SK-N-SH (cell line): Measurements from ENCODE around the gene NAXD. TPM values are rescaled to one million over a fixed set of nuclear protein-coding genes. Genes with fewer than 3 reads are reported as not detected.
A peak's percentile ranks its signal among the peaks of the same experiment; 100 is the strongest.

Experiments
- CTCF ChIA-PET: fragments of 300-600, 350-600 bp; formaldehyde crosslinking; extraction: SDS; loops from one replicate; lab custom pipeline; 2021; lab: Yijun Ruan, JAX
- POLR2A ChIA-PET: fragments of 350-600 bp; sonication (Branson Sonifier 250); formaldehyde crosslinking; extraction: SDS; loops from one replicate; lab custom pipeline; 2020; ENCODE audit warnings: antibody characterized with exemption, inconsistent platforms; lab: Yijun Ruan, JAX
- DNase-seq: peaks from one replicate; pipeline ENCODE4 v3.0.0; 2012
- H2AFZ ChIP-seq: fragments of 200-600 bp; sonication (generic); 2 replicates; pipeline ENCODE4 v1.8.1; 2016; ENCODE audit warnings: antibody characterized with exemption, mild to moderate bottlenecking, low read depth
- H3F3A ChIP-seq: fragments of 200-600 bp; sonication (generic); replicated peaks from 2 replicates; pipeline ENCODE3; 2016; ENCODE audit warnings: antibody characterized with exemption, mild to moderate bottlenecking; ENCODE audit not compliant: insufficient read depth
- H3K27ac ChIP-seq, 2 experiments: fragments of 200-500 bp in 1 of 2; fragments of 200-600 bp in 1 of 2; sonication (Bioruptor generic) in 1 of 2; sonication (generic), shearing (Covaris generic) in 1 of 2; 2 replicates each; pipeline versions ENCODE4 v1.5.1 to v1.6.1; 2014 to 2016; ENCODE audit warnings: low read depth in 2 of 2, inconsistent platforms in 1 of 2, low read length in 1 of 2, mild to moderate bottlenecking in 1 of 2, mixed read lengths in 1 of 2
- H3K27me3 ChIP-seq: fragments of 200-600 bp; sonication (generic), shearing (Covaris generic); 2 replicates; pipeline ENCODE4 v1.6.1; 2016; ENCODE audit warnings: mixed run types; ENCODE audit not compliant: insufficient read depth
- H3K36me3 ChIP-seq, 2 experiments: fragments of 200-500 bp in 1 of 2; fragments of 200-600 bp in 1 of 2; sonication (Bioruptor generic) in 1 of 2; sonication (generic) in 1 of 2; replicated peaks in 1 of 2; 2 replicates each; pipeline versions ENCODE3 to v1.5.1; 2014 to 2016; ENCODE audit warnings: low read length in 1 of 2, mild to moderate bottlenecking in 1 of 2; ENCODE audit not compliant: insufficient read depth in 2 of 2, control insufficient read depth in 1 of 2
- H3K4me1 ChIP-seq, 2 experiments: fragments of 200-500 bp in 1 of 2; fragments of 200-600 bp in 1 of 2; sonication (Bioruptor generic) in 1 of 2; sonication (generic), shearing (Covaris generic) in 1 of 2; 2 replicates each; pipeline versions ENCODE4 v1.5.1 to v1.6.1; 2014 to 2016; ENCODE audit warnings: low read depth in 1 of 2, low read length in 1 of 2, mixed run types in 1 of 2; ENCODE audit not compliant: insufficient read depth in 2 of 2, control insufficient read depth in 1 of 2
- H3K4me2 ChIP-seq: fragments of 200-600 bp; sonication (generic), shearing (Covaris generic); 2 replicates; pipeline ENCODE4 v1.6.1; 2017; ENCODE audit warnings: mixed run types
- H3K4me3 ChIP-seq, 2 experiments: fragments of 200-500 bp in 1 of 2; fragments of 200-600 bp in 1 of 2; sonication (Bioruptor generic) in 1 of 2; sonication (generic), shearing (Covaris generic) in 1 of 2; 2 replicates each; pipeline versions ENCODE4 v1.5.1 to v1.8.1; 2014 to 2016; ENCODE audit warnings: low read depth in 2 of 2, inconsistent platforms in 1 of 2, low read length in 1 of 2, mild to moderate bottlenecking in 1 of 2, mixed read lengths in 1 of 2, moderate library complexity in 1 of 2
- H3K79me2 ChIP-seq: fragments of 200-600 bp; sonication (generic); 2 replicates; pipeline ENCODE4 v1.8.1; 2017; ENCODE audit warnings: mild to moderate bottlenecking; ENCODE audit not compliant: insufficient read depth
- H3K9ac ChIP-seq: fragments of 200-600 bp; sonication (generic); 2 replicates; pipeline ENCODE4 v1.6.1; 2017; ENCODE audit warnings: mixed run types
- H3K9me2 ChIP-seq: fragments of 200-600 bp; sonication (generic); 2 replicates; pipeline ENCODE4 v1.6.1; 2017; ENCODE audit warnings: mixed run types
- H3K9me3 ChIP-seq: fragments of 200-600 bp; sonication (generic); 2 replicates; pipeline ENCODE4 v1.6.1; 2017; ENCODE audit warnings: mixed run types, mild to moderate bottlenecking, moderate library complexity
- H4K20me1 ChIP-seq: fragments of 200-600 bp; sonication (generic); 2 replicates; pipeline ENCODE4 v1.6.1; 2017; ENCODE audit warnings: mild to moderate bottlenecking, mixed run types; ENCODE audit not compliant: insufficient read depth
- CTCF ChIP-seq: fragments of 200-600 bp; sonication (generic); IDR thresholded peaks from 2 replicates; pipeline ENCODE4 v1.6.1; 2017; ENCODE audit warnings: antibody characterized with exemption, mild to moderate bottlenecking, moderate library complexity
- ELF1 ChIP-seq: IDR thresholded peaks from 2 replicates; pipeline ENCODE4 v1.4.0; 2012
- EP300 ChIP-seq, 2 experiments: IDR thresholded peaks; 2 replicates each; pipeline versions ENCODE4 v1.4.0 to v1.6.1; 2012; ENCODE audit warnings: borderline replicate concordance in 1 of 2, low read depth in 1 of 2, low read length in 1 of 2
- FOSL2 ChIP-seq: IDR thresholded peaks from 2 replicates; pipeline ENCODE4 v1.4.0; 2012; ENCODE audit warnings: low read depth, mild to moderate bottlenecking, moderate library complexity, borderline replicate concordance
- FOXJ3 ChIP-seq: sonication (generic); formaldehyde crosslinking; IDR thresholded peaks from 2 replicates; pipeline ENCODE4 v1.5.1; 2020; ENCODE audit warnings: mild to moderate bottlenecking, missing genetic modification reagents
- GABPA ChIP-seq: IDR thresholded peaks from 2 replicates; pipeline ENCODE4 v1.4.0; 2012; ENCODE audit warnings: low read depth, mild to moderate bottlenecking
- GATA2 ChIP-seq: sonication (generic); formaldehyde crosslinking; IDR thresholded peaks from 2 replicates; pipeline ENCODE4 v1.5.0; 2020; ENCODE audit warnings: mild to moderate bottlenecking, missing genetic modification reagents
- IRF3 ChIP-seq: fragments of 150-350 bp; IDR thresholded peaks from 2 replicates; pipeline ENCODE4 v1.6.1; 2016; ENCODE audit warnings: mild to moderate bottlenecking, low read depth, low read length
- JUND ChIP-seq: IDR thresholded peaks from 2 replicates; pipeline ENCODE4 v1.4.0; 2012
- MEF2A ChIP-seq: IDR thresholded peaks from 2 replicates; pipeline ENCODE4 v1.4.0; 2012; ENCODE audit warnings: low read depth, borderline replicate concordance
- NRF1 ChIP-seq: IDR thresholded peaks from 2 replicates; pipeline ENCODE4 v1.6.1; 2012; ENCODE audit warnings: low read depth, mild to moderate bottlenecking, low read length
- RCOR1 ChIP-seq: fragments of 150-350 bp; IDR thresholded peaks from 2 replicates; pipeline ENCODE4 v1.6.1; 2017; ENCODE audit warnings: antibody characterized with exemption, low read length
- REST ChIP-seq: IDR thresholded peaks from 2 replicates; pipeline ENCODE4 v1.6.1; 2012; ENCODE audit warnings: mild to moderate bottlenecking, low read depth, low read length, moderate library complexity
- RXRA ChIP-seq: IDR thresholded peaks from 2 replicates; pipeline ENCODE4 v1.4.0; 2012; ENCODE audit warnings: low read depth, mild to moderate bottlenecking, borderline replicate concordance
- SIN3A ChIP-seq: IDR thresholded peaks from 2 replicates; pipeline ENCODE4 v1.6.1; 2012; ENCODE audit warnings: low read depth, mild to moderate bottlenecking, low read length, moderate library complexity, borderline replicate concordance
- SMC3 ChIP-seq: IDR thresholded peaks from 2 replicates; pipeline ENCODE4 v1.6.1; 2012; ENCODE audit warnings: low read depth, low read length, improper control_type of control experiment
- TAF1 ChIP-seq: IDR thresholded peaks from 2 replicates; pipeline ENCODE4 v1.6.1; 2012; ENCODE audit warnings: low read depth, mild to moderate bottlenecking, low read length, moderate library complexity, borderline replicate concordance
- TEAD4 ChIP-seq: IDR thresholded peaks from 2 replicates; pipeline ENCODE4 v1.4.0; 2012; ENCODE audit warnings: mild to moderate bottlenecking, borderline replicate concordance; ENCODE audit not compliant: insufficient read depth
- YY1 ChIP-seq: IDR thresholded peaks from 2 replicates; pipeline ENCODE4 v1.4.0; 2012; ENCODE audit warnings: low read depth, mild to moderate bottlenecking
- WGBS: methylation state at CpG from one replicate; pipeline ENCODE4 v1.1.6; 2017; ENCODE audit warnings: low lambda C conversion rate; 5-methylcytosine and 5-hydroxymethylcytosine counted together
- polyA plus RNA-seq, 3 experiments: library from polyadenylated mRNA; depleted of rRNA; stranded (reverse); fragments of >200 nt; gene quantifications; 2 replicates each; pipeline ENCODE4 v1.2.3, GENCODE V29; 2012
- TF ChIP-seq, protein P1 (sequence below): IDR thresholded peaks from 2 replicates; pipeline ENCODE4 v1.4.0; 2012; ENCODE audit warnings: low read depth, borderline replicate concordance

NAXD gene
- polyA plus RNA-seq, 1 of the 3 experiments (the other 2 are of a cell fraction): 32.4 TPM

- no peaks in the 10 kb centered on the region for H4K20me1 ChIP-seq
- H3F3A ChIP-seq: peaks cover 3% of the 10 kb centered on the region
- DNase-seq: peak; percentile 34
- peaks cover 0 to 4% of the 10 kb centered on the region in 2 experiments; a peak in 1 of 4 replicates for H3K4me1 ChIP-seq
- H3K4me3 ChIP-seq: no peak overlapping the region
- H3K9me2 ChIP-seq: no peaks in the 10 kb centered on the region
- H3K36me3 ChIP-seq: peaks cover 10 to 31% of the 10 kb centered on the region in 2 experiments
- no peaks in the 10 kb centered on the region for H3K79me2 ChIP-seq
- ChIA-PET POLR2A (no interaction called here), CTCF (interaction anchor here (1.0 to 1.5 kb wide), 4 partner anchors 8 to 192 kb away, joined by 3 to 5 read pairs (median 3); no protein-coding TSS in a partner anchor)
- H3K9me3 ChIP-seq: no peaks in the 10 kb centered on the region
- H3K9ac ChIP-seq: no peak overlapping the region
- no peaks in the 10 kb centered on the region for H3K27me3 ChIP-seq
- H3K27ac ChIP-seq: no peak overlapping the region
- no peak overlapping the region for H3K4me2 ChIP-seq
- TF ChIP-seq NRF1 (no peak), IRF3 (no peak), ELF1 (no peak), CTCF (no peak), TAF1 (no peak), FOSL2 (no peak), MEF2A (no peak), GATA2 (no peak), SIN3A (no peak), YY1 (no peak), TEAD4 (no peak), FOXJ3 (CRISPR knock-in tag) (no peak), REST (no peak), SMC3 (no peak), RCOR1 (no peak), EP300 (IDR thresholded peaks at IDR 0.05; ENCODE audit: borderline replicate concordance in 1 of 2, low read depth in 1 of 2, low read length in 1 of 2) (no peak), GABPA (no peak), JUND (no peak), RXRA (no peak)
- TF ChIP-seq, protein P1, sequence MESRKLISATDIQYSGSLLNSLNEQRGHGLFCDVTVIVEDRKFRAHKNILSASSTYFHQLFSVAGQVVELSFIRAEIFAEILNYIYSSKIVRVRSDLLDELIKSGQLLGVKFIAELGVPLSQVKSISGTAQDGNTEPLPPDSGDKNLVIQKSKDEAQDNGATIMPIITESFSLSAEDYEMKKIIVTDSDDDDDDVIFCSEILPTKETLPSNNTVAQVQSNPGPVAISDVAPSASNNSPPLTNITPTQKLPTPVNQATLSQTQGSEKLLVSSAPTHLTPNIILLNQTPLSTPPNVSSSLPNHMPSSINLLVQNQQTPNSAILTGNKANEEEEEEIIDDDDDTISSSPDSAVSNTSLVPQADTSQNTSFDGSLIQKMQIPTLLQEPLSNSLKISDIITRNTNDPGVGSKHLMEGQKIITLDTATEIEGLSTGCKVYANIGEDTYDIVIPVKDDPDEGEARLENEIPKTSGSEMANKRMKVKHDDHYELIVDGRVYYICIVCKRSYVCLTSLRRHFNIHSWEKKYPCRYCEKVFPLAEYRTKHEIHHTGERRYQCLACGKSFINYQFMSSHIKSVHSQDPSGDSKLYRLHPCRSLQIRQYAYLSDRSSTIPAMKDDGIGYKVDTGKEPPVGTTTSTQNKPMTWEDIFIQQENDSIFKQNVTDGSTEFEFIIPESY: no peak
- no peak overlapping the region for H2AFZ ChIP-seq
- 88% methylated on average over 15 of the region's 16 CpGs for WGBS
Measured at GRCh38 chr13:110648146-110648819, 32.9 kb downstream of the NAXD start.
